ENCODE results near the gene CACNA1I. TPM values are rescaled to one million over a fixed set of nuclear protein-coding genes. Genes with fewer than 3 reads are reported as not detected.

The CACNA1I gene
- polyA plus RNA-seq, 3 donors = 0.04 TPM; not detected in 2

DNA sequence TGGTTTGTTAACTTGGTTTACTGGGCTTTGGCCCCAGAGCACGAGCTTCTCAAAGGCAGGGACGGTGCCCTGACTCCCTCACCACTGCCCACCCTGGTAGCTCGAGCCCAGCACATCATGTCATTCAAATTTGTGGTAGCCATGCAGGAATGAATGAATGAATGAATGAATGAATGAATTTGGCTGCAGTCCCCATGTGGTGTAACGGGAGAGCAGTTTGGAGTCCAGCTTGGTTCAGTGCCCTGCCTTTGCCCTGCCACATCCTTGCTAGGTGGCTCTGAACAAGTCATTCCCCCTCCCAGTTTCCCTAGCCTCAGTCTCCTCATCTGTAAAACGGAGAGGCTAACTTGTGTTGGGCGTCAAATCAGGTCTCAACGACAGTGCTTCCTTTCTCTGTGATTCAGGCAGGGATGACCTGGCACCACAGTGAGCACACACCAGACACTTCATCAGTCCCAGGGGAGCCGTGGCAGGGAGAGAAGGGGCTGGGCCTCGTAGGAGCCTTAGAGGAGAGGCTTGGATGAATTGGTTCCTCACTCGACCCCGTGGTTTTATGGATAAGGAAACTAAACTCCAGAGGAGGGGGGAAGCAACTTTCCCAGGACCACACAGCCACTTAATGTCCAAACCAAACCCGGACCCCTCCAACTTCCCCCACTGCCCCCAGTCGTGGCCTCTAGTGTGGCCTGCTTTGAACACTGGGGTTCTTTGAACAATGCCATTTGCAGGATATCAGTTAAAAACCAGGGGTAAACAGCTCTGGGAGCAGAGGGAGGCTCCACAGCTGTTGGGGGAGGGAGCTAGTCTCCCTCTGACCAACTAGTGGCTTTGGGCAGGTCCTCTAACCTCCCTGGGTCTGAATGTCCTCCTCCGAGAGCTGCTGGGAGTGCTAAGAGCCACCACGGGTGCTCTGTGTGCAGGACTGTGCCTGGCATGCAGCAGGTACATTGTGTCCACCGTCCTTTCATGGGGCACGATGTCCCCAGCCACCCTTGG, 86.2 kb downstream of the CACNA1I start:
- Histone ChIP-seq H3K4me2 (replicated peaks; ENCODE audit: extremely low read depth, low read length, poor library complexity, severe bottlenecking) (no peak overlapping the region), H3K9me3 (replicated peaks in 1 of 2; ENCODE audit: control insufficient read depth in 1 of 2, insufficient read depth in 1 of 2, low read length in 2 of 2) (peaks cover 0 to 5% of the 10 kb centered on the region in 2 donors), H3K36me3 (replicated peaks in 1 of 2; ENCODE audit: control insufficient read depth in 1 of 2, insufficient read depth in 2 of 2, low read length in 2 of 2) (no peaks in the 10 kb centered on the region), H3K27me3 (ENCODE audit: control insufficient read depth in 2 of 2, insufficient read depth in 2 of 2, low read length in 2 of 2) (peaks cover 7 to 28% of the 10 kb centered on the region in 2 donors), H2AFZ (ENCODE audit: insufficient read depth, low read depth, low read length, poor library complexity, severe bottlenecking) (no peak overlapping the region), H3K27ac (ENCODE audit: low read depth in 1 of 2, low read length in 2 of 2) (no peak overlapping the region), H3K9ac (ENCODE audit: insufficient read depth, low read length, poor library complexity, severe bottlenecking) (no peak overlapping the region), H4K20me1 (ENCODE audit: insufficient read depth, low read length) (no peaks in the 10 kb centered on the region), H3K4me1 (ENCODE audit: control insufficient read depth in 1 of 2, insufficient read depth in 2 of 2, low read length in 2 of 2) (no peaks in the 10 kb centered on the region), H3K79me2 (ENCODE audit: insufficient read depth, low read length) (no peaks in the 10 kb centered on the region), H3K4me3 (replicated peaks in 1 of 3; ENCODE audit: low read depth in 2 of 3, low read length in 3 of 3) (no peak overlapping the region)
- H3K27ac Mint-ChIP-seq = peak overlapping the region in 2 of 7 donors; percentile 25 to 51
- DNase-seq = no peak
- H3K4me1 Mint-ChIP-seq = no peaks in the 10 kb centered on the region
- intact Hi-C loops (cut with micrococcal nuclease) = no loop called here
- TF ChIP-seq CTCF (IDR thresholded peaks at IDR 0.05) = no peak
- no peaks in the 10 kb centered on the region for H3K36me3 Mint-ChIP-seq
- H3K27me3 Mint-ChIP-seq (ENCODE audit: low read depth in 3 of 3) = peaks cover 30 to 44% (median 40%) of the 10 kb centered on the region in 3 donors
- WGBS (ENCODE audit: insufficient coverage) = 87% methylated on average over 6 of the region's 17 CpGs
- H3K4me3 Mint-ChIP-seq = no peak overlapping the region
- peaks cover 0 to 3% (median 0%) of the 10 kb centered on the region in 7 donors for H3K9me3 Mint-ChIP-seq

GRCh38 chr22:39658367-39658766, 87.8 kb downstream of the CACNA1I start:
- Histone ChIP-seq H3K79me2 (ENCODE audit: insufficient read depth, low read length) (no peaks in the 10 kb centered on the region), H3K4me2 (replicated peaks; ENCODE audit: extremely low read depth, low read length, poor library complexity, severe bottlenecking) (no peak overlapping the region), H3K4me3 (replicated peaks in 1 of 3; ENCODE audit: low read depth in 2 of 3, low read length in 3 of 3) (no peak overlapping the region), H3K9ac (ENCODE audit: insufficient read depth, low read length, poor library complexity, severe bottlenecking) (no peak overlapping the region), H3K4me1 (ENCODE audit: control insufficient read depth in 1 of 2, insufficient read depth in 2 of 2, low read length in 2 of 2) (peaks cover 0 to 7% of the 10 kb centered on the region in 2 donors), H2AFZ (ENCODE audit: insufficient read depth, low read depth, low read length, poor library complexity, severe bottlenecking) (no peak overlapping the region), H3K36me3 (replicated peaks in 1 of 2; ENCODE audit: control insufficient read depth in 1 of 2, insufficient read depth in 2 of 2, low read length in 2 of 2) (no peaks in the 10 kb centered on the region), H3K27me3 (ENCODE audit: control insufficient read depth in 2 of 2, insufficient read depth in 2 of 2, low read length in 2 of 2) (peaks cover 18 to 42% of the 10 kb centered on the region in 2 donors), H3K9me3 (replicated peaks in 1 of 2; ENCODE audit: control insufficient read depth in 1 of 2, insufficient read depth in 1 of 2, low read length in 2 of 2) (peaks cover 0 to 15% of the 10 kb centered on the region in 2 donors), H3K27ac (ENCODE audit: low read depth in 1 of 2, low read length in 2 of 2) (no peak overlapping the region), H4K20me1 (ENCODE audit: insufficient read depth, low read length) (no peaks in the 10 kb centered on the region)
- H3K27me3 Mint-ChIP-seq (ENCODE audit: low read depth in 3 of 3) = peaks cover 42 to 60% (median 52%) of the 10 kb centered on the region in 3 donors
- H3K9me3 Mint-ChIP-seq = peaks cover 0 to 11% (median 3%) of the 10 kb centered on the region in 7 donors
- H3K4me1 Mint-ChIP-seq = peaks cover 7% of the 10 kb centered on the region
- peaks cover 0 to 3% of the 10 kb centered on the region in 2 donors for H3K36me3 Mint-ChIP-seq
- WGBS (ENCODE audit: insufficient coverage) = 26% methylated on average over 8 of the region's 10 CpGs
- H3K4me3 Mint-ChIP-seq = no peak overlapping the region
- no peak overlapping the region for H3K27ac Mint-ChIP-seq
- DNase-seq = no peak
- TF ChIP-seq CTCF (IDR thresholded peaks at IDR 0.05) = no peak
- intact Hi-C loops (cut with micrococcal nuclease) = no loop called here
